Astrocyte (in vitro differentiated cells and primary cell): ENCODE data around the gene RAX2. TPM values are rescaled to one million over a fixed set of nuclear protein-coding genes. Genes with fewer than 3 reads are reported as not detected.

Source experiments
- DNase-seq: peaks from one replicate; pipeline ENCODE4 v3.0.0-alpha.2; 2010; ENCODE audit warnings: low read depth
- FAIRE-seq: peaks from 2 replicates; lab custom pipeline; 2011; peaks lifted over from hg19 to GRCh38; lab: Jason Lieb, UNC
- H2AFZ ChIP-seq: 2 replicates; pipeline ENCODE4 v1.6.0; 2012; ENCODE audit warnings: low read depth, low read length, inconsistent platforms
- H3K27ac ChIP-seq: 2 replicates; pipeline ENCODE4 v1.5.1; 2011; ENCODE audit warnings: low read depth, low read length, inconsistent platforms
- H3K27me3 ChIP-seq: 2 replicates; pipeline ENCODE4 v1.6.0; 2011; ENCODE audit warnings: low read length, inconsistent platforms; ENCODE audit not compliant: insufficient read depth
- H3K36me3 ChIP-seq: 2 replicates; pipeline ENCODE4 v1.5.1; 2011; ENCODE audit warnings: low read length, inconsistent platforms; ENCODE audit not compliant: insufficient read depth
- H3K4me1 ChIP-seq: 2 replicates; pipeline ENCODE4 v1.5.1; 2011; ENCODE audit warnings: low read length, inconsistent platforms; ENCODE audit not compliant: insufficient read depth
- H3K4me2 ChIP-seq: 2 replicates; pipeline ENCODE4 v1.6.0; 2012; ENCODE audit warnings: low read length, inconsistent platforms
- H3K4me3 ChIP-seq: 2 replicates; pipeline ENCODE4 v1.5.1; 2011; ENCODE audit warnings: low read depth, mild to moderate bottlenecking, low read length, inconsistent platforms; ENCODE audit not compliant: insufficient read depth
- H3K79me2 ChIP-seq: 2 replicates; pipeline ENCODE4 v1.6.0; 2012; ENCODE audit warnings: mild to moderate bottlenecking, low read length, inconsistent platforms; ENCODE audit not compliant: insufficient read depth
- H3K9ac ChIP-seq: 2 replicates; pipeline ENCODE4 v1.6.0; 2012; ENCODE audit warnings: mild to moderate bottlenecking, low read length, inconsistent platforms
- H3K9me3 ChIP-seq: 2 replicates; pipeline ENCODE4 v1.5.1; 2012; ENCODE audit warnings: low read depth, mild to moderate bottlenecking, low read length, inconsistent platforms; ENCODE audit not compliant: insufficient read depth
- H4K20me1 ChIP-seq: 2 replicates; pipeline ENCODE4 v1.6.0; 2012; ENCODE audit warnings: low read length, inconsistent platforms; ENCODE audit not compliant: insufficient read depth
- H3K27ac Mint-ChIP-seq: one replicate; pipeline ENCODE4 v1.8.0; 2021; ENCODE audit warnings: mild to moderate bottlenecking, mixed read lengths; ENCODE audit not compliant: unreplicated experiment
- H3K27me3 Mint-ChIP-seq: one replicate; pipeline ENCODE4 v1.8.0; 2021; ENCODE audit warnings: low read depth, mixed read lengths; ENCODE audit not compliant: unreplicated experiment
- H3K36me3 Mint-ChIP-seq: one replicate; pipeline ENCODE4 v1.8.0; 2021; ENCODE audit warnings: low read depth, mixed read lengths; ENCODE audit not compliant: unreplicated experiment
- H3K4me1 Mint-ChIP-seq: one replicate; pipeline ENCODE4 v1.8.0; 2021; ENCODE audit warnings: low read depth, mixed read lengths; ENCODE audit not compliant: unreplicated experiment
- H3K4me3 Mint-ChIP-seq: one replicate; pipeline ENCODE4 v1.8.0; 2021; ENCODE audit warnings: mild to moderate bottlenecking, moderate library complexity, mixed read lengths; ENCODE audit not compliant: unreplicated experiment
- H3K9me3 Mint-ChIP-seq: one replicate; pipeline ENCODE4 v1.8.0; 2021; ENCODE audit warnings: mild to moderate bottlenecking, mixed read lengths; ENCODE audit not compliant: unreplicated experiment
- EZH2 ChIP-seq: IDR thresholded peaks from 2 replicates; pipeline ENCODE4 v1.6.1; 2012; ENCODE audit warnings: mild to moderate bottlenecking, low read length, inconsistent platforms; ENCODE audit not compliant: insufficient read depth
- total RNA-seq: library from RNA; stranded (reverse); gene quantifications from 2 replicates; pipeline ENCODE4 v1.2.1, GENCODE V29; 2021
- TF ChIP-seq, protein P1 (sequence below): IDR thresholded peaks from 2 replicates; pipeline ENCODE4 v1.5.1; 2011; ENCODE audit warnings: low read depth, mild to moderate bottlenecking, inconsistent platforms, low read length, moderate library complexity; ENCODE audit not compliant: insufficient read depth

Gene RAX2
- total RNA-seq, 1 donor from 2014 or later, result not detected

DNA sequence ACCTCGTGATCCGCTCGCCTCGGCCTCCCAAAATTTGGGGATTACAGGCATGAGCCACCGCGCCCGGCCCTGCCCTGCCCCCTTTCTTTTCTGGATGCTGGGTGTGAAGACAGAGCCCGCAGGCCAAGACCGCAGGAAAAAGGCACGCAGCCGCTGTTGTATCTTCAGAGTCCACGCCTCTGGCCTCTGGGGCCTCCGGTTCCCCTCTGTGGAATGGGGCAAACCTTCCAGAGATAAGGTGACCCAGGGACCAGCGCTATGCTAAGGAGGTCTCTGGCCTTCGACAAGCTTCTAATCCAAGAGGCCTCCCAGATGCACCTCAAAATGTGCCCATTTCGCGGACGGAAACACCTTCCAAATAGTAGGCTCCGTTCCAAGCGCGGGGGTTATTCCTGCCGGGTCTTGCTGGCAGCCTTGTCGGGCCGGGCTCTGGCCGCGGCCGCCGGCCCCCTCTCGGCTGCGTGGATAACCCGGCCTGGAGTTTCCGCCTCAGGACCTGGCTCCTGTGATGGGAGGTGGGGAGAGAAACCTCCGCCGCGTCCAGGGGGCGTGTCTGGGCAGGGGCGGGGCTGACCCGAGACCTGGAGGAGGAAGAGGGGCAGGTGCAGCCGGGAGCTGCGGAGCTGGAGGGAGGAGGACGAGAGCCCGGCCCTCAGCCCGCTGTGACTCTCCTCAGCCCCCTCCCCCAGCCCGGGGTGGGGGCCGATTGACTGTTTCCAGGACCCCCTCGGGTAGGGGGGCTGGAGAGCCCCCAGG lies 50.7 kb downstream of the RAX2 start:
- FAIRE-seq, result no peak

DNA sequence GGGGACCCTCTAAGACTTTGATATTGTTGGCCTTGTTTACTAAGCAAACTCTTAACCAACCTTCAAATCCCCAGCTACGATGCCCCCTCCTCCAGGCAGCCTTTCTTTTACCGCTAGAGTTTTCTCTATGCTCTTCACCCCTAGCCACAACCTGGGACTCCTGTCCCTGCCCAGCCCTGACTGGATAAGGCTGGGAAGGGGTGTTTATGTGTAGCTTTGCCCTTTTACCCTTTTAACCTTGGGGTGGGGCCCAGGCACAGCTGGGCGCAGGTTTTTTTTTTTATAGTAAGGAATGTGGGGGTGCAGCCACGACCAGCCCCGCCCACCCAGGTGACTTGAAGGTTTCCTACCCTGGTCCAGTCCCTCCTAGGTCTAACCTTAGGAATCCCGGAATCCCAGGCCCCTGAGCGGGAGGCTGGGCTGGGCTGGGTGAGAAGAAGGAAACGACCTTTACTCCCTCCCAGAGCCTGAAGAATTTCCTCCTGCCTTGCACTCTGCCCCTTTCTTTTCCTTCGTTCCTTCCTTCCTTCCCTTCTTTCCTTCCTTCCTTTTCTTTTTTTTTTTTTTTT lies 51.6 kb downstream of the RAX2 start:
- H3K27ac ChIP-seq, result no peak overlapping the region
- no peak overlapping the region for H3K4me2 ChIP-seq
- FAIRE-seq, result no peak
- no peak overlapping the region for H2AFZ ChIP-seq
- Mint-ChIP-seq H3K4me1 (no peaks in the 10 kb centered on the region), H3K4me3 (no peak overlapping the region), H3K27ac (no peak overlapping the region), H3K9me3 (no peaks in the 10 kb centered on the region), H3K36me3 (no peaks in the 10 kb centered on the region), H3K27me3 (peaks cover 11% of the 10 kb centered on the region)
- H3K79me2 ChIP-seq, result no peaks in the 10 kb centered on the region
- no peaks in the 10 kb centered on the region for H3K9me3 ChIP-seq
- DNase-seq, result no peak
- H3K4me1 ChIP-seq, result no peaks in the 10 kb centered on the region
- no peak overlapping the region for H3K4me3 ChIP-seq
- H4K20me1 ChIP-seq, result no peaks in the 10 kb centered on the region
- TF ChIP-seq, protein P1, sequence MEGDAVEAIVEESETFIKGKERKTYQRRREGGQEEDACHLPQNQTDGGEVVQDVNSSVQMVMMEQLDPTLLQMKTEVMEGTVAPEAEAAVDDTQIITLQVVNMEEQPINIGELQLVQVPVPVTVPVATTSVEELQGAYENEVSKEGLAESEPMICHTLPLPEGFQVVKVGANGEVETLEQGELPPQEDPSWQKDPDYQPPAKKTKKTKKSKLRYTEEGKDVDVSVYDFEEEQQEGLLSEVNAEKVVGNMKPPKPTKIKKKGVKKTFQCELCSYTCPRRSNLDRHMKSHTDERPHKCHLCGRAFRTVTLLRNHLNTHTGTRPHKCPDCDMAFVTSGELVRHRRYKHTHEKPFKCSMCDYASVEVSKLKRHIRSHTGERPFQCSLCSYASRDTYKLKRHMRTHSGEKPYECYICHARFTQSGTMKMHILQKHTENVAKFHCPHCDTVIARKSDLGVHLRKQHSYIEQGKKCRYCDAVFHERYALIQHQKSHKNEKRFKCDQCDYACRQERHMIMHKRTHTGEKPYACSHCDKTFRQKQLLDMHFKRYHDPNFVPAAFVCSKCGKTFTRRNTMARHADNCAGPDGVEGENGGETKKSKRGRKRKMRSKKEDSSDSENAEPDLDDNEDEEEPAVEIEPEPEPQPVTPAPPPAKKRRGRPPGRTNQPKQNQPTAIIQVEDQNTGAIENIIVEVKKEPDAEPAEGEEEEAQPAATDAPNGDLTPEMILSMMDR, result no peak
- no peak for TF ChIP-seq EZH2
- peaks cover 17% of the 10 kb centered on the region for H3K27me3 ChIP-seq
- H3K36me3 ChIP-seq, result no peaks in the 10 kb centered on the region
- H3K9ac ChIP-seq, result no peak overlapping the region

More for the DNA sequence above, 50.7 kb downstream of the RAX2 start:
- no peak overlapping the region for H3K27ac Mint-ChIP-seq
- peak; percentile 62 for DNase-seq
- H3K4me3 Mint-ChIP-seq, result no peak overlapping the region
- Histone ChIP-seq H3K4me1 (no peaks in the 10 kb centered on the region), H3K36me3 (no peaks in the 10 kb centered on the region), H3K4me2 (no peak overlapping the region), H3K4me3 (no peak overlapping the region), H3K27ac (no peak overlapping the region), H3K79me2 (no peaks in the 10 kb centered on the region), H3K9ac (no peak overlapping the region), H3K27me3 (peaks cover 17% of the 10 kb centered on the region), H3K9me3 (no peaks in the 10 kb centered on the region), H2AFZ (no peak overlapping the region), H4K20me1 (no peaks in the 10 kb centered on the region)
- no peaks in the 10 kb centered on the region for H3K36me3 Mint-ChIP-seq
- no peaks in the 10 kb centered on the region for H3K4me1 Mint-ChIP-seq
- peak; percentile 61 for TF ChIP-seq EZH2
- TF ChIP-seq, protein P1, result no peak
- no peaks in the 10 kb centered on the region for H3K9me3 Mint-ChIP-seq
- H3K27me3 Mint-ChIP-seq, result peaks cover 11% of the 10 kb centered on the region

DNA sequence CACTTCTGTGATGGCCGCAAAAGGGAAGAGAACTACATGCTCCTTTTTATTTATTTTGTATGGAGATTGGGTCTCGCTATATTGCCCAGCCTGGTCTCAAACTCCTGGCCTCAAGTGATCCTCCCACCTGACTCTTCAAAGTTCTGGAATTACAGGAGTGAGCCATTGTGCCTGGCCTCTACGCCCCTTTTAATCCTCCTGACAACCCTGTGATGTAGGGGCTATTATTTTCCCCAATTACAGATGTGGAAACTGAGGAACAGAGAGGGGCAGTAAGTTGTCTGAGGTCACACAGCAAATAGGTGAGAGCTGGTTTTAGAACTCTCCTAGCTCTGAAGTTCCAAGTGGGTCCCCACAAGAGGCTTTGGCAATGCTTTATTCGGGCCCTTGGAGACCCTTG lies 52.2 kb downstream of the RAX2 start:
- no peak overlapping the region for H2AFZ ChIP-seq
- H3K4me1 Mint-ChIP-seq, result no peaks in the 10 kb centered on the region
- H3K4me3 ChIP-seq, result no peak overlapping the region
- H3K27ac Mint-ChIP-seq, result no peak overlapping the region
- no peak overlapping the region for H3K4me3 Mint-ChIP-seq
- H3K4me2 ChIP-seq, result no peak overlapping the region
- H3K79me2 ChIP-seq, result no peaks in the 10 kb centered on the region
- H3K27me3 ChIP-seq, result peaks cover 17% of the 10 kb centered on the region
- FAIRE-seq (no peak), DNase-seq (no peak)
- H3K9me3 ChIP-seq, result no peaks in the 10 kb centered on the region
- H3K36me3 ChIP-seq, result no peaks in the 10 kb centered on the region
- H3K36me3 Mint-ChIP-seq, result no peaks in the 10 kb centered on the region
- no peaks in the 10 kb centered on the region for H4K20me1 ChIP-seq
- TF ChIP-seq, protein P1, result no peak
- TF ChIP-seq EZH2, result no peak
- H3K27me3 Mint-ChIP-seq, result peaks cover 11% of the 10 kb centered on the region
- H3K4me1 ChIP-seq, result no peaks in the 10 kb centered on the region
- no peak overlapping the region for H3K9ac ChIP-seq
- no peaks in the 10 kb centered on the region for H3K9me3 Mint-ChIP-seq
- no peak overlapping the region for H3K27ac ChIP-seq
